Mesothelial cell of epicardium (in vitro differentiated cells): ENCODE measurements around the gene TMEM140. TPM values are rescaled to one million over a fixed set of nuclear protein-coding genes. Genes with fewer than 3 reads are reported as not detected.

ENCODE experiments used
- DNase-seq, 2 experiments: peaks; one replicate each; pipeline ENCODE4 v3.0.0; 2021; ENCODE audit warnings: low spot score in 2 of 2; ENCODE audit not compliant: unreplicated experiment in 2 of 2
- H3K27ac Mint-ChIP-seq: 2 replicates; pipeline ENCODE4 v1.8.0; 2021; ENCODE audit warnings: mixed read lengths
- H3K27me3 Mint-ChIP-seq: 2 replicates; pipeline ENCODE4 v1.8.0; 2021; ENCODE audit warnings: low read depth, mixed read lengths
- H3K36me3 Mint-ChIP-seq: 2 replicates; pipeline ENCODE4 v1.8.0; 2021; ENCODE audit warnings: mixed read lengths
- H3K4me1 Mint-ChIP-seq: 2 replicates; pipeline ENCODE4 v1.8.0; 2021; ENCODE audit warnings: mixed read lengths
- H3K4me3 Mint-ChIP-seq: 2 replicates; pipeline ENCODE4 v1.8.0; 2021; ENCODE audit warnings: mild to moderate bottlenecking, moderate library complexity, mixed read lengths
- H3K9me3 Mint-ChIP-seq: 2 replicates; pipeline ENCODE4 v1.8.0; 2021; ENCODE audit warnings: mixed read lengths
- CTCF ChIP-seq: fragments of 200-600 bp; sonication (generic); IDR thresholded peaks from one replicate; pipeline ENCODE4 v1.5.0; 2021; ENCODE audit warnings: antibody characterized with exemption; ENCODE audit not compliant: unreplicated experiment
- total RNA-seq: library from RNA; stranded (reverse); gene quantifications from 3 replicates; pipeline ENCODE4 v1.2.1, GENCODE V29; 2021

Gene TMEM140
- total RNA-seq, 1 donor from 2014 or later: 0.40 TPM

- Mint-ChIP-seq H3K4me1 (peaks cover 3% of the 10 kb centered on the region), H3K27me3 (no peaks in the 10 kb centered on the region), H3K27ac (no peak overlapping the region), H3K9me3 (peaks cover 31% of the 10 kb centered on the region), H3K36me3 (peaks cover 2% of the 10 kb centered on the region), H3K4me3 (no peak overlapping the region)
- no peak for DNase-seq
- TF ChIP-seq CTCF: no peak
These were observed 3.3 kb downstream of the TMEM140 start for GRCh38 chr7:135151132-135151531.

- H3K9me3 Mint-ChIP-seq: peaks cover 35% of the 10 kb centered on the region
- DNase-seq: no peak
- no peak overlapping the region for H3K4me3 Mint-ChIP-seq
- H3K36me3 Mint-ChIP-seq: peaks cover 4% of the 10 kb centered on the region
- no peaks in the 10 kb centered on the region for H3K27me3 Mint-ChIP-seq
- H3K4me1 Mint-ChIP-seq: peaks cover 3% of the 10 kb centered on the region
- no peak overlapping the region for H3K27ac Mint-ChIP-seq
- no peak for TF ChIP-seq CTCF
These were observed 3.7 kb downstream of the TMEM140 start for GRCh38 chr7:135151533-135151932.

- peaks cover 42% of the 10 kb centered on the region for H3K9me3 Mint-ChIP-seq
- no peak overlapping the region for H3K4me3 Mint-ChIP-seq
- no peak for TF ChIP-seq CTCF
- H3K4me1 Mint-ChIP-seq: peaks cover 3% of the 10 kb centered on the region
- no peak for DNase-seq
- H3K36me3 Mint-ChIP-seq: peaks cover 9% of the 10 kb centered on the region
- H3K27me3 Mint-ChIP-seq: no peaks in the 10 kb centered on the region
- no peak overlapping the region for H3K27ac Mint-ChIP-seq
These were observed 4.6 kb downstream of the TMEM140 start for GRCh38 chr7:135152442-135152841.

- no peaks in the 10 kb centered on the region for H3K27me3 Mint-ChIP-seq
- no peaks in the 10 kb centered on the region for H3K4me1 Mint-ChIP-seq
- peaks cover 9% of the 10 kb centered on the region for H3K36me3 Mint-ChIP-seq
- peaks cover 42% of the 10 kb centered on the region for H3K9me3 Mint-ChIP-seq
- DNase-seq: no peak
- no peak overlapping the region for H3K4me3 Mint-ChIP-seq
- TF ChIP-seq CTCF: no peak
- H3K27ac Mint-ChIP-seq: no peak overlapping the region
These were observed 6.9 kb downstream of the TMEM140 start for GRCh38 chr7:135154734-135155133.

- peaks cover 13% of the 10 kb centered on the region for H3K4me1 Mint-ChIP-seq
- H3K27ac Mint-ChIP-seq: no peak overlapping the region
- TF ChIP-seq CTCF: no peak
- DNase-seq: no peak
- H3K4me3 Mint-ChIP-seq: no peak overlapping the region
- H3K27me3 Mint-ChIP-seq: no peaks in the 10 kb centered on the region
- peaks cover 42% of the 10 kb centered on the region for H3K9me3 Mint-ChIP-seq
- H3K36me3 Mint-ChIP-seq: peaks cover 18% of the 10 kb centered on the region
These were observed 8.4 kb downstream of the TMEM140 start for GRCh38 chr7:135156290-135156689.

GRCh38 chr7:135158141-135158655 lies 10.3 kb downstream of the TMEM140 start:
- Mint-ChIP-seq H3K9me3 (peaks cover 47% of the 10 kb centered on the region), H3K4me3 (no peak overlapping the region), H3K36me3 (peaks cover 31% of the 10 kb centered on the region)

More at GRCh38 chr7:135158141-135158655, 10.3 kb downstream of the TMEM140 start:
- Mint-ChIP-seq H3K27me3 (no peaks in the 10 kb centered on the region), H3K27ac (no peak overlapping the region), H3K4me1 (peaks cover 13% of the 10 kb centered on the region)
- no peak for DNase-seq
- no peak for TF ChIP-seq CTCF
